KG1 (cell line): Measurements from ENCODE around the gene C6orf62.
"Not testable (repeated sequence)": the region's sequence is repeated elsewhere in the genome, so short reads cannot be mapped to it uniquely, and the experiment has no call there.

Experiments used
- DNase-seq: peaks from one replicate; lab custom pipeline; 2025; lab: John Stamatoyannopoulos, UW

The C6orf62 gene

GRCh38 chr6:24719125-24719971 lies at the start of gene C6orf62:
Gene C6orf62, minus strand, starts transcription at chr6:24719154. Its CDS starts 486 bp downstream, at chr6:24718668.
- peak; percentile 39 for DNase-seq

- no peak for DNase-seq
Measured at GRCh38 chr6:24768361-24768760, 49.4 kb upstream of the C6orf62 start.

GRCh38 chr6:24766680-24767462 lies 47.9 kb upstream of the C6orf62 start:
- DNase-seq: no peak

- DNase-seq: not testable (repeated sequence)
Measured at GRCh38 chr6:24765968-24766367, 47.0 kb upstream of the C6orf62 start.

GRCh38 chr6:24764833-24765828 lies 46.2 kb upstream of the C6orf62 start:
- not testable (repeated sequence) for DNase-seq

- no peak for DNase-seq
Measured at GRCh38 chr6:24763578-24763977, 44.6 kb upstream of the C6orf62 start.

- no peak for DNase-seq
Measured at GRCh38 chr6:24761851-24762250, 42.9 kb upstream of the C6orf62 start.

- DNase-seq: no peak
Measured at GRCh38 chr6:24761193-24761835, 42.4 kb upstream of the C6orf62 start.

- DNase-seq: no peak
Measured at GRCh38 chr6:24760210-24760609, 41.3 kb upstream of the C6orf62 start.

GRCh38 chr6:24759718-24760117 lies 40.8 kb upstream of the C6orf62 start:
- DNase-seq: no peak

GRCh38 chr6:24757611-24758010 lies 38.7 kb upstream of the C6orf62 start:
- no peak for DNase-seq

GRCh38 chr6:24755279-24755678 lies 36.3 kb upstream of the C6orf62 start:
- DNase-seq: no peak

- not testable (repeated sequence) for DNase-seq
Measured at GRCh38 chr6:24754378-24754777, 35.4 kb upstream of the C6orf62 start.

- no peak for DNase-seq
Measured at GRCh38 chr6:24753545-24753944, 34.6 kb upstream of the C6orf62 start.

GRCh38 chr6:24752917-24753492 lies 34.1 kb upstream of the C6orf62 start:
- no peak for DNase-seq

- no peak for DNase-seq
Measured at GRCh38 chr6:24752503-24752902, 33.5 kb upstream of the C6orf62 start.

- DNase-seq: not testable (repeated sequence)
Measured at GRCh38 chr6:24750878-24751277, 31.9 kb upstream of the C6orf62 start.

- DNase-seq: no peak
Measured at GRCh38 chr6:24749297-24749696, 30.3 kb upstream of the C6orf62 start.

GRCh38 chr6:24744911-24745310 lies 26.0 kb upstream of the C6orf62 start:
- no peak for DNase-seq

GRCh38 chr6:24743944-24744335 lies 25.0 kb upstream of the C6orf62 start:
- DNase-seq: no peak
